ENCODE data around the gene DENND1A. TPM values are rescaled to one million over a fixed set of nuclear protein-coding genes. Genes with fewer than 3 reads are reported as not detected.

The DENND1A gene
- total and polyA plus RNA-seq, 2 experiments from 2014 or later = 13.1 to 28.7 TPM

GRCh38 chr9:123697686-123698085 lies 232.2 kb downstream of the DENND1A start:
- no peaks in the 10 kb centered on the region for H3K36me3 ChIP-seq (ENCODE audit: insufficient read depth)
- H3K9me2 ChIP-seq (ENCODE audit: insufficient read depth) = no peaks in the 10 kb centered on the region
- no peak overlapping the region for H3K27ac Mint-ChIP-seq
- H3K27ac ChIP-seq (ENCODE audit: low read depth) = no peak overlapping the region
- DNase-seq (ENCODE audit: low spot score) (no peak), ATAC-seq (peak; percentile 50)
- TF ChIP-seq STAT1 (IDR thresholded peaks at IDR 0.05; ENCODE audit: unreplicated experiment) (no peak), ZNF331 (CRISPR knock-in tag; IDR thresholded peaks at IDR 0.05; ENCODE audit: low read depth) (no peak), EZH2 (IDR thresholded peaks at IDR 0.05; ENCODE audit: low read depth, unreplicated experiment) (no peak), ZNF462 (CRISPR knock-in tag; IDR thresholded peaks at IDR 0.05) (no peak), EZH2phosphoT487 (IDR thresholded peaks at IDR 0.05; ENCODE audit: unreplicated experiment) (no peak), CREB1 (CRISPR knock-in tag; IDR thresholded peaks at IDR 0.05; ENCODE audit: low read depth) (no peak), JUNB (IDR thresholded peaks at IDR 0.05; ENCODE audit: unreplicated experiment) (no peak), CTCF (conservative IDR thresholded peaks at IDR 0.05; ENCODE audit: low read depth in 2 of 2) (no peak), REST (IDR thresholded peaks at IDR 0.05; ENCODE audit: unreplicated experiment) (no peak), NANOG (IDR thresholded peaks at IDR 0.05; ENCODE audit: borderline replicate concordance) (no peak), ETS1 (IDR thresholded peaks at IDR 0.05) (no peak), POLR2AphosphoS5 (IDR thresholded peaks at IDR 0.05; ENCODE audit: low read depth) (no peak), ZNF114 (CRISPR knock-in tag; IDR thresholded peaks at IDR 0.05) (no peak)
- H3K4me3 Mint-ChIP-seq = no peak overlapping the region
- no peak overlapping the region for H3K4me2 ChIP-seq
- no peaks in the 10 kb centered on the region for H3K27me3 Mint-ChIP-seq (ENCODE audit: insufficient read depth, low read depth, poor library complexity)
- H3K27me3 ChIP-seq (ENCODE audit: insufficient read depth) = no peaks in the 10 kb centered on the region
- no peak overlapping the region for H2AFZ ChIP-seq
- peaks cover 7% of the 10 kb centered on the region; the same call in 2 of the 3 replicates for H3K36me3 Mint-ChIP-seq (ENCODE audit: low read depth)
- no peak overlapping the region for H3K4me3 ChIP-seq
- H3K4me1 Mint-ChIP-seq = peaks cover 16% of the 10 kb centered on the region; the same call in 2 of the 3 replicates
- no peaks in the 10 kb centered on the region for H3F3A ChIP-seq (replicated peaks; ENCODE audit: low read depth)
- 0 out of 2 replicates have a peak, but pooled peaks cover 5% of the 10 kb centered on the region for H3K79me2 ChIP-seq (replicated peaks; ENCODE audit: insufficient read depth)
- H3K4me1 ChIP-seq (ENCODE audit: insufficient read depth) = peaks cover 12% of the 10 kb centered on the region; the same call in 1 of the 2 replicates
- peaks cover 7% of the 10 kb centered on the region; the same call in 2 of the 3 replicates for H3K9me3 Mint-ChIP-seq
- H4K20me1 ChIP-seq (replicated peaks; ENCODE audit: insufficient read depth) = no peaks in the 10 kb centered on the region; the same call in 1 of the 2 replicates
